ENCODE measurements around the gene LAMTOR1.
A peak's percentile ranks its signal among the peaks of the same experiment; 100 is the strongest.
"Not testable (repeated sequence)": the region's sequence is repeated elsewhere in the genome, so short reads cannot be mapped to it uniquely, and the experiment has no call there.

LAMTOR1 gene

DNA sequence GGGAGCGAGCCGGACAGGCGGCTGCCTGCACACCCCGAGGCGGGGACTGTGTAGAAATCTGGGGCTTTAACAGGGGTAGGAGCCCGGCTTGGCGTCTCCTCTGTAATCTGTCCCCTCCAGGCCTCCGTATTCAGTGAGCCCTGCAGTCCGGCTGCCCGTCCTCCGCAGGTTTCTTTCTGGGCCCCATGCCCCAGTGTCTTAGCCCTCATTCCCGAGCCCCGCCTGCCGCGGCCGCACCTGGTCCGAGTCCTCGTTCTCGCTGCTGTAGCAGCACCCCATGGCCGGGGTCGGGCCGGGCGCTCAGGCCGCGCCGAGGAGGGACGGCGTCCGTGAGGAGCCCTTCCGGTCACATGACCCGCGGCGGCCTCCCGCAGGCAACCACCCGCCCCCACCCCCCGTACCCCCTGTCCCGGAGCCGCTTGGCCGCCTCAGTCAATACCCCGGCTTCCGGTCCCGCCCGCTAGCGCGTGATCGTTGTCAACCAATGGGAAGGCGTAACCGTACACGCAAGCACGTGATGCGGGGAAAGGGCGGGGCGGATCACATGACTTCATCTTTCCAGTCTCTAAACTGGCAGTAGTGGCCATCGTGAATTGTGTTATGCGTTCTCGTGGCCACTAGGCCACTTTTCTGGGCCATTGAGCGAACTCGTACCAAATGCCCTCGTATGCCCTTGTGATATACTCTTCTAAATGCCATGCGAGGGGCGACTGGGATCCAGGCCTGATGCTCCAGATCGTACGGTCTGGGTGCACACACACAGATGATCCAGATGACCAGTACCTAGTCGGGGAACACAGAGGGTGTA is at the start of gene LAMTOR1:
Gene LAMTOR1 (minus strand): TSS at position 352 of the 808 bp plus-strand sequence. CDS start 73 bp downstream, at position 279.
- DNase-seq: peak; percentile 98

GRCh38 chr11:72150882-72151281 is 47.8 kb upstream of the LAMTOR1 start:
- no peak for DNase-seq

DNA sequence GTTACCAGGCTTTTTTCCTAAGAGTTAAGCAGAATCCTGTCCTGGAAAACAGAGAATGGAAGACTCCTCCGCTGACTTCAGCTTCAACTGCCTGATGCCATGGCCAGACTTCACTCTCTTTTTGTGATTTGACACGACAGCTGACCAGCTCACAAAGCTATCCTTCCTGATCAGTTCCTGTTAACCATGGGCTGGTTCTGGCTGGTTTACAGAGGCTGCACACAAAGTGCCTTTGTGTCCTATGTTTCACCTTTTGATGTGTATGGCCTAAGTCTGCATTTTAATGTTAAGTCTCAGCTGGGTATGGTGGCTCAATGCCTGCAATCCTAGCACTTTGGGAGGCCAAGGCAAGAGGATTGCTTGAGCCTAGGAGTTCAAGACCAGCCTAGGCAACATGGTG is 43.5 kb upstream of the LAMTOR1 start:
- no peak for DNase-seq

GRCh38 chr11:72144807-72145565 is 41.9 kb upstream of the LAMTOR1 start:
- no peak for DNase-seq

DNA sequence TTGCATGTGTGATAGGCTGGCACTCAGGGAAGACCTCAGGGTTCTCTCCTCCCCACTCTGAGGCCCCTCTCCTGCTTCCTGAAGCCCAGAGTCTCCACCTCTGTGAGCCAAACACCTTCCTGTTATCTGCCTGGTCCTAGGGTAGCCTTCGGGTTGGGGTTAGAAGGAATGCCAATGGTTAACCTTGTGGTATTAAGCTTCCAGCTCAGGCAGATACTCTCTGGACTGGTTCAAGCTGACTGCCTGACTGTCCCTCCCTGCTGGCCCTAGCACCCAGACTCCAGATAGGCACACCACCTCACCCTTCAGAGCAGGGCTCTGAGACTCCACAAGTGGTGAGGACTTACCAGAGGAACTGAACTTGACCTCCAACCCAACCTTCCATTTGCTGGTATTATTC is 39.4 kb upstream of the LAMTOR1 start:
- DNase-seq: not testable (repeated sequence)

- not testable (repeated sequence) for DNase-seq
These were observed 39.0 kb upstream of the LAMTOR1 start for GRCh38 chr11:72142086-72142485.

GRCh38 chr11:72141066-72141465 is 38.0 kb upstream of the LAMTOR1 start:
- no peak for DNase-seq

GRCh38 chr11:72140661-72141060 is 37.6 kb upstream of the LAMTOR1 start:
- no peak for DNase-seq

DNA sequence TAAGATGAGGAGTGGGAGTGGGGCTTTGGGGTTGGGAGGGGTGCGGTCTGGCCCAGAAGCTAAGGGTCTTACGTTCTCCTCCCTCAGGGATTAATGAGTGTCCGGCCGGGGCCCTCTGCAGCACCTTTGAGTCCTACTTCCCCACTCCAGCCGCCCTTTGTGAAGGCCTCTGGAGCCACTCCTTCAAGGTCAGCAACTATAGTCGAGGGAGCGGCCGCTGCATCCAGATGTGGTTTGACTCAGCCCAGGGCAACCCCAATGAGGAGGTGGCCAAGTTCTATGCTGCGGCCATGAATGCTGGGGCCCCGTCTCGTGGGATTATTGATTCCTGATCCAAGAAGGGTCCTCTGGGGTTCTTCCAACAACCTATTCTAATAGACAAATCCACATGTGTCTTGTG is 36.4 kb upstream of the LAMTOR1 start:
- no peak for DNase-seq

DNA sequence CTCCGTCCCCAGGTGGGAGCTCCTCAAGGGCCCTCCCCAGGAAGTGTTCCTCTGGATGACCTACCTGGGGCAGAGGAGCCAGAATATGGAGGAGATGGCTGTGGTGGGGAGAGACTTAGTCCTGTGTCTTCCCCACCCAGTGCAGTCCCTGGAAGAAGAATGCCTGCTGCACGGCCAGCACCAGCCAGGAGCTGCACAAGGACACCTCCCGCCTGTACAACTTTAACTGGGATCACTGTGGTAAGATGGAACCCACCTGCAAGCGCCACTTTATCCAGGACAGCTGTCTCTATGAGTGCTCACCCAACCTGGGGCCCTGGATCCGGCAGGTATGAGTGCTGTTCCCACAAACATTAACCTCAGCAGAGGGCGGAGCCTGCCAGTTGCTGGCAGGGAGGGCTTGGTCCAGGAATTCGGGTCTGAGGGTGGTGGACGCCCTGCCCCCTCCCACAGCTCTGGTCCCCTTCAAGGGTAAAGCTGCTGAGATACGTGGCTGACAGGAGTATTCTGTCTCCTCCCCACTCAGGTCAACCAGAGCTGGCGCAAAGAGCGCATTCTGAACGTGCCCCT is 35.8 kb upstream of the LAMTOR1 start:
- DNase-seq: no peak

- DNase-seq: no peak
These were observed 33.7 kb upstream of the LAMTOR1 start for GRCh38 chr11:72136684-72137262.

DNA sequence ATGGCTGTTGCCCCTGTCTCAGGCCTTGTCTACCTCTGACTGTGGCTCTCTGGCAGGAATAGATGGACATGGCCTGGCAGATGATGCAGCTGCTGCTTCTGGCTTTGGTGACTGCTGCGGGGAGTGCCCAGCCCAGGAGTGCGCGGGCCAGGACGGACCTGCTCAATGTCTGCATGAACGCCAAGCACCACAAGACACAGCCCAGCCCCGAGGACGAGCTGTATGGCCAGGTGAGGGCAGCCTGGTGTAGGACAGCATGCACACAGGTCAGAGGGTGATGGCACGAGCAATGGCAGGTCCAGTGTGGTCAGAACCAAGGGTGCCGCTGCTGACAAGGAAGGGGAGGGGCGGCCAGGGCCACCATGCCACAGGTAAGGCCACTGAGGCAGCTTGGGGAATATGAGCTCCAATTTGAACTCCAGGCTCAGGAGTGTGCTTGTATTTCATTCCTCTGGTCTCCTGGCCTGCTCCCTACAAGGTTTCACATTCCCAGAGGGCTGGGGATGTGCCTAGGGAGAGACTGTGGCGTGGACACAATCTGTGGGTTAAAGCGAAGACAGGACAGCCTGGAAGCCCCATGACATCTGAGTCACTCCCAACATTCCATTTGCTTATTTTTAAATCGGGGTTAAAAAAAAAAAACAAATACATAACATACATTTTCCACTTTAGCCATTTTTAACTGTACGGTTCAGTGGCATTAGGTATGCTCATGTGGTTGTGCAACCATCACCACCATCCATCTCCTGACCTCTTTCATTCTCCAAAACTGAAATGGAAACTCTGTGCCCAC is 33.0 kb upstream of the LAMTOR1 start:
- no peak for DNase-seq

DNA sequence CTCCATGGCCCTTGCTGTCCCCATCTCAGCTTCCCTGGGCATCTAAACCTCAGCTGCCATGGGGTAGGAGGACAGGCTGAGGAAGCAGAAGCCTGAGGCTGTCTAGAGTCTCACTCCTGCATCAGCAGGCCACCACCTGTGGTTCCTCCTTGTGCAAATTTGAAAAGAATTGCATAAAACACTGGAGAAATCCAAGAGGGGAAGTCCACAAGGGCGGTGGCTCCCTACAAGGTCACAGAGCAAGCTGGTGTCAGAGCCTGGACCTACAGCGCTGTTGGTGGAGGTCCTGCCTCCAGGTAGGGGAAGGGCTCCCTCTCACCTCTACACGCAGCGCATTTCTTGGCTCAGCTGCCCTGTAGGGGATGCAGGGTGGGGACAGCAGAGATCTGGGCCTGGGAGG is 32.4 kb upstream of the LAMTOR1 start, which contains the start of gene FOLR3:
Gene FOLR3 (plus strand): TSS at position 253 of the 400 bp plus-strand sequence. CDS start 228 bp downstream, outside the sequence.
- DNase-seq: not testable (repeated sequence)

GRCh38 chr11:72132646-72133045 is 29.5 kb upstream of the LAMTOR1 start:
- no peak for DNase-seq

- no peak for DNase-seq
These were observed 26.3 kb upstream of the LAMTOR1 start for GRCh38 chr11:72129381-72129780.

DNA sequence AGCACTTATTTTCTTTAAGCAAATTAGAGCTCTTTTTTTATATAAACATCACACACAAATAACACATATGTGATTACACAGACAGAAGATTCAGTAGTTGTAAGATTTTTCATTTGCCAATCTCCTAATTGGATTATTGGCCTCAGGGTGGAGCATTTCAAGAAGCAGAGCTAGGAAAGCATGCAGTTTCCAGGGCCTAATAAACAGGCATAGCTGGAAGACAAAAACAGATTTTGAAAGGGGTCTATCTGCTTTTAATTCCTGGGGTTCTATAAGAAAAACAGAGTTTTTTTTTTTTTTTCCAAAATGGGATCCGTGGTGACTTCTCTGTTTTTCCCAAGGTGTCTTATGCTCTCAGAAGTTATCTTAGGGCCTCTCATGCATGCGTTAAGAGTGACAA is 24.8 kb upstream of the LAMTOR1 start:
- no peak for DNase-seq

DNA sequence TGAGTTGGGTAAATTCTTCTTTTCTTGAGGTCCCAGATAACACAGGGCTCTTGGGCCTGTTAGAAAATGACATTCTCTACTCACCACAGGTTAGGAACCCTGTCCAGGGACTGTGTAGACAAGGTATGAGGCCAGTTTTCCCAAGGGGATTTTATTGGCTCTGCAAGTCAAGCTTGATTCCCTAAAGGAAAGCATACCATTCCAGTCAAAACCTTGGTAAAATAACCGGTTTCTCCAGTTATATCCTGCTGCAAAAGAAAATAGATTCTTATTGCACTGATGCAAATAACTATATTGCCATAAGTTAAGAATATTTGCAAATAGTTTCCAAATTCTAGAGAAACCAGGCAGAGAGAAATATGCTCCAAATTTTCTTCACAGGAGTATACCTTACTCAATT is 22.9 kb upstream of the LAMTOR1 start:
- no peak for DNase-seq

DNA sequence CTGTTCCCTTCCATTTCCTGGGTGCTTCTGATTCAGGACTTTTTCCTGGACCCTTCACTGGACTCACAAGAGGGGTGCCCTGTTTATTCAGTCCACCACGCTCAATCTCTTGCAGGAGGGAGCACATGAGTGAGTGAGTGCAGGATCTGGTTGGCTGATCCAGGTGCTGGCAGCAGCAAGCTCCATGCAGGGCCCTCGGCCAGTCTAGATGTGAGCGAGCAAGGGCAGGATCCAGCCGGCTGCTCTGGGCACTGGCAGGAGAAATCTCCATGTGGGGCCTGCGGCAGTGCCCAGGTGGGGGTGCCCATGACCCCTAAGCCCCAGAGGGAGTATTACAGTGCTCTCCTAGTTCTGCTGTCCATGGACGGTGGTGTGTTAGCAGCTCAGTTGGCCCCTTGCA is 20.9 kb upstream of the LAMTOR1 start:
- DNase-seq: no peak

- no peak for DNase-seq
These were observed 20.1 kb upstream of the LAMTOR1 start for GRCh38 chr11:72123117-72123653.

DNA sequence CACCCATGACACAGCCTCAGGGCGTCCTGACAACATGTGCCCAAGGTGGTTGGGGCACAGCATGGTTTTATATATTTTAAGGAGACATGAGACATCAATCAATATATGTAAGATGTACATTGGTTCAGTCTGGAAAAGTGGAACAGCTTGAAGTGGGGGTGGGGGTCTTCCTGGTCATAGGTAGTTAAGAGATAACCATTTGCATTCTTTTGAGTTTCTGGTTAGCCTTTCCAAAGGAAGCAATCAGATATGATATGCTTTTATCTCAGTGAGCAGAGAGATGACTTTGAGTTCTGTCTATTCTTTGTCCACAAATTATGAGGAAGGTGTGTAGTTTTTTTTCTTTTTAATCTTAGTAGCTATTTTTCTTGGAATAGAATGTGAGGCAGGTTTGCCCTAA is 19.5 kb upstream of the LAMTOR1 start:
- DNase-seq: no peak

DNA sequence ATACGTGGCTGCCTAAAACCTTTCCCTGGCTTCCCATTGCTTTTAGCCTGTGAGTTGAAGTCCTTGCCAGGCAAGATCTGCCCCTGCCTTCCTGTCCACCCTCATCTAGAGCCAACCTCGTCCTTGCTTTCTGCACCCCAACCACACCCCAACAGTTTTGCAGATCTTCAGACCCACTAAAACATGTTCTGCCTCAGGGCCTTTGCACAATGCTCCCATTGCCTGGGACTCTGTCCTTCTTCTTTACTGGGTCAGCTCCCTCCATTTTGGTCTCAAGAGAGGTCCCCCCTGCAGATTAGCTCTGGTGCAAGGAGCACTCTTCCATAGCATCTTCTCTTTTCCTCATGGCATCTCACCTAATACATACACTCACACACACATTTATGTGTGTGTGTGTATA is 17.8 kb upstream of the LAMTOR1 start:
- no peak for DNase-seq

- no peak for DNase-seq
These were observed 16.1 kb upstream of the LAMTOR1 start for GRCh38 chr11:72119198-72119597.
